OCI-LY7 (cell line): ENCODE measurements around the gene LYRM4. TPM values are rescaled to one million over a fixed set of nuclear protein-coding genes. Genes with fewer than 3 reads are reported as not detected.

Experiments
- BruUV-seq: library from RNA; stranded (reverse); fragments of 400-500 nt; replicated peaks from 2 replicates; lab custom pipeline; 2021; lab: Mats Ljungman, UMichigan
- CTCF ChIA-PET: fragments of 300-600 bp; sonication (Branson Sonifier 250); formaldehyde crosslinking; loops from one replicate; lab custom pipeline; 2022; ENCODE audit warnings: antibody characterized with exemption; ENCODE audit not compliant: unreplicated experiment; lab: Charles Lee
- POLR2A ChIA-PET: fragments of 300-600 bp; sonication (Branson Sonifier 250); formaldehyde crosslinking; loops from one replicate; lab custom pipeline; 2022; ENCODE audit warnings: antibody characterized with exemption; lab: Charles Lee
- DNase-seq: peaks from one replicate; pipeline ENCODE4 v3.0.0-alpha.2; 2015; ENCODE audit warnings: low spot score
- H2AFZ ChIP-seq: fragments of 200-600 bp; sonication (generic), shearing (Covaris generic); 2 replicates; pipeline ENCODE4 v1.6.1; 2014; ENCODE audit warnings: mild to moderate bottlenecking, antibody characterized with exemption, low read length, moderate library complexity
- H3K27ac ChIP-seq: fragments of 200-600 bp; sonication (generic); 2 replicates; pipeline ENCODE4 v1.5.1; 2014; ENCODE audit warnings: mixed run types, low read depth, mild to moderate bottlenecking, moderate library complexity, low read length, inconsistent platforms; ENCODE audit not compliant: poor library complexity, severe bottlenecking
- H3K36me3 ChIP-seq: fragments of 200-600 bp; sonication (generic); 2 replicates; pipeline ENCODE4 v1.6.1; 2014; ENCODE audit warnings: mild to moderate bottlenecking, antibody characterized with exemption, low read length, moderate library complexity, mixed read lengths; ENCODE audit not compliant: insufficient read depth
- H3K4me1 ChIP-seq: fragments of 200-600 bp; sonication (generic); 2 replicates; pipeline ENCODE4 v1.5.1; 2014; ENCODE audit warnings: mild to moderate bottlenecking, low read length; ENCODE audit not compliant: insufficient read depth, poor library complexity, severe bottlenecking
- H3K4me2 ChIP-seq: fragments of 200-600 bp; sonication (generic); 2 replicates; pipeline ENCODE4 v1.6.1; 2014; ENCODE audit warnings: mild to moderate bottlenecking, low read length
- H3K4me3 ChIP-seq: fragments of 200-600 bp; sonication (generic); 2 replicates; pipeline ENCODE4 v1.5.1; 2014; ENCODE audit warnings: mild to moderate bottlenecking, low read depth, low read length; ENCODE audit not compliant: poor library complexity, severe bottlenecking
- H3K79me2 ChIP-seq: fragments of 200-600 bp; sonication (generic); 2 replicates; pipeline ENCODE4 v1.6.1; 2016; ENCODE audit warnings: low read depth, mild to moderate bottlenecking, low read length, moderate library complexity, mixed read lengths; ENCODE audit not compliant: insufficient read depth
- H3K9me2 ChIP-seq: fragments of 200-600 bp; sonication (generic); 2 replicates; pipeline ENCODE4 v1.6.1; 2016; ENCODE audit warnings: mild to moderate bottlenecking, low read length, mixed read lengths; ENCODE audit not compliant: insufficient read depth
- H3K9me3 ChIP-seq: fragments of 200-600 bp; sonication (generic); 2 replicates; pipeline ENCODE4 v1.6.1; 2014; ENCODE audit warnings: mild to moderate bottlenecking, mixed run types, low read length, mixed read lengths
- H4K20me1 ChIP-seq: fragments of 200-600 bp; sonication (generic); 2 replicates; pipeline ENCODE4 v1.6.1; 2014; ENCODE audit warnings: mild to moderate bottlenecking, antibody characterized with exemption, low read length, moderate library complexity, mixed read lengths; ENCODE audit not compliant: insufficient read depth
- CTCF ChIP-seq: fragments of 200-600 bp; sonication (generic); conservative IDR thresholded peaks from 2 replicates; pipeline ENCODE4 v1.5.1; 2014; ENCODE audit warnings: mild to moderate bottlenecking, antibody characterized with exemption, low read length, moderate library complexity, mixed read lengths
- EZH2phosphoT487 ChIP-seq: fragments of 200-600 bp; sonication (generic); IDR thresholded peaks from 2 replicates; pipeline ENCODE4 v1.6.1; 2018; ENCODE audit warnings: low read depth, borderline replicate concordance, mild to moderate bottlenecking, mixed run types, antibody characterized with exemption, low read length, moderate library complexity, mixed read lengths
- intact Hi-C: fragments of 100-400 bp; cut with micrococcal nuclease; formaldehyde crosslinking; loops from one replicate; pipeline ENCODE4 v1.10.0; 2022; ENCODE audit not compliant: unreplicated experiment
- total RNA-seq, 2 experiments: library from RNA; depleted of rRNA in 1 of 2; stranded (reverse); fragments of >200 nt in 1 of 2; shearing (Covaris generic) in 1 of 2; gene quantifications; 2 replicates each; pipeline ENCODE4 v1.2.3, GENCODE V29; 2014 to 2022

LYRM4 gene
- total RNA-seq, 2 experiments from 2014 or later, result 19.6 to 34.3 TPM

DNA sequence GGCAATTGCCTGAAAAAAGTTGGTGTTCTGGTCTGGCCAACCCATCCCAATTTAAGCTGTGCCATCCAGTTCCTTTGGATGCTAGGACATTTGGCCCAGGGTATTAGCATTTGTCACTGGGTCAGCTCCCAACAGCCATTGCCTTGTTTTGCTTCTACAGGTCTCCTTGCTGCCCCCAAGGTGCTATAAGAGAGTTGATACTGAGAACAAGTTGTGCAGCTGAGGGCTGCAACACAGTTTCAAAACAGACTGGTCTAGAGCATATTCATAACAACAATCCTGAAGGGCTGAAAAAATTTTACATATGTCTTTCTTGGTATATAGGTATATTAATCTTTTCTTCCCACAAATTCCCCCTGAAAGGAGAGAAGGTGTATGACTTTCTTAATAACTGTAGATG, 61.0 kb downstream of the LYRM4 start:
- intact Hi-C loops, result no loop called here
- no peak for DNase-seq
- POLR2A ChIA-PET, result no interaction called here

GRCh38 chr6:5199283-5199682, 61.5 kb downstream of the LYRM4 start:
- no peaks in the 10 kb centered on the region for H3K79me2 ChIP-seq
- ChIA-PET CTCF (no interaction called here), POLR2A (no interaction called here)
- no peak overlapping the region for H2AFZ ChIP-seq
- BruUV-seq, result no TSS peak
- no peaks in the 10 kb centered on the region for H3K9me3 ChIP-seq
- intact Hi-C loops, result no loop called here
- H3K4me3 ChIP-seq, result no peak overlapping the region
- no peak for TF ChIP-seq EZH2phosphoT487
- H3K9me2 ChIP-seq, result no peaks in the 10 kb centered on the region
- no peaks in the 10 kb centered on the region for H4K20me1 ChIP-seq
- no peak for DNase-seq
- no peaks in the 10 kb centered on the region for H3K4me1 ChIP-seq
- no peak overlapping the region for H3K27ac ChIP-seq
- H3K36me3 ChIP-seq, result peaks cover 6% of the 10 kb centered on the region; the same call in 1 of the 2 replicates
- H3K4me2 ChIP-seq, result no peak overlapping the region

More for the DNA sequence above, 61.0 kb downstream of the LYRM4 start:
- Histone ChIP-seq H4K20me1 (no peaks in the 10 kb centered on the region), H3K4me1 (no peaks in the 10 kb centered on the region), H3K9me2 (no peaks in the 10 kb centered on the region), H2AFZ (no peak overlapping the region), H3K9me3 (no peaks in the 10 kb centered on the region), H3K27ac (no peak overlapping the region), H3K4me2 (no peak overlapping the region), H3K79me2 (no peaks in the 10 kb centered on the region), H3K36me3 (peaks cover 6% of the 10 kb centered on the region; the same call in 1 of the 2 replicates), H3K4me3 (no peak overlapping the region)
- BruUV-seq, result no TSS peak
- no peak for TF ChIP-seq CTCF
- no peak for TF ChIP-seq EZH2phosphoT487
- CTCF ChIA-PET, result no interaction called here

GRCh38 chr6:5197084-5197483, 63.7 kb downstream of the LYRM4 start:
- no peaks in the 10 kb centered on the region for H3K79me2 ChIP-seq
- H3K27ac ChIP-seq, result no peak overlapping the region
- TF ChIP-seq CTCF (no peak), EZH2phosphoT487 (no peak)
- POLR2A ChIA-PET, result no interaction called here
- no peaks in the 10 kb centered on the region for H3K9me2 ChIP-seq
- H3K4me2 ChIP-seq, result no peak overlapping the region
- H2AFZ ChIP-seq, result no peak overlapping the region
- H3K4me1 ChIP-seq, result no peaks in the 10 kb centered on the region
- BruUV-seq, result no TSS peak
- intact Hi-C loops, result no loop called here
- H4K20me1 ChIP-seq, result no peaks in the 10 kb centered on the region
- no peak overlapping the region for H3K4me3 ChIP-seq
- H3K9me3 ChIP-seq, result no peaks in the 10 kb centered on the region
- H3K36me3 ChIP-seq, result peaks cover 6% of the 10 kb centered on the region; the same call in 1 of the 2 replicates
- CTCF ChIA-PET, result no interaction called here
- DNase-seq, result no peak
